NCI-H345 (cell line): ENCODE results near the gene ALS2CL.

Source experiments
- DNase-seq: peaks from one replicate; lab custom pipeline; 2025; lab: John Stamatoyannopoulos, UW

The ALS2CL gene

GRCh38 chr3:46677411-46677726, 16.1 kb downstream of the ALS2CL start:
- no peak for DNase-seq

- no peak for DNase-seq
These were observed 16.7 kb downstream of the ALS2CL start for GRCh38 chr3:46676601-46677410.

- DNase-seq = no peak
These were observed 17.5 kb downstream of the ALS2CL start for GRCh38 chr3:46675843-46676567.

DNA sequence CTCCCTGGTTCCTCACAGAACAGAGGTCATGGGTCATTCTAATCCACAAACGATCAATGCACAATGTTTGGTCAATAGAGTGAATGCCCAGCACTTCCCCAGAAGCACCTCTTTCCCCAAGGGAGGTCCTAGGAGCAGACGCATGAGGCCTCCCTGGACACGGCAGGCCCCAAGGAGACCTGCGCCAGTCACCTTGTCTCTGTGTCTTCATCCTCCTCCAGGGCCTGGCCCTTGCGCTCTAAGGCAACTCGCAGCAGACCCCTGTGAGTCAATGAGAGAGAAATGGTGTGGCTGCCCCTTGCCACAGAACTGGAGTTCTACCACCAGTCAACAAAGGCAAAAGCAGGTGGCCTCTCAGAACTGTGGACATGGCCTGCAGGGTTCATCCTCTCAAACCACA, 18.1 kb downstream of the ALS2CL start:
- DNase-seq = no peak

- DNase-seq = no peak
These were observed 19.2 kb downstream of the ALS2CL start for GRCh38 chr3:46674031-46674845.

GRCh38 chr3:46673151-46674030, 20.1 kb downstream of the ALS2CL start:
- DNase-seq = no peak

GRCh38 chr3:46672349-46672695, 21.2 kb downstream of the ALS2CL start:
- no peak for DNase-seq

- no peak for DNase-seq
These were observed 21.7 kb downstream of the ALS2CL start for GRCh38 chr3:46671541-46672348.

- no peak for DNase-seq
These were observed 22.5 kb downstream of the ALS2CL start for GRCh38 chr3:46670891-46671427.

DNA sequence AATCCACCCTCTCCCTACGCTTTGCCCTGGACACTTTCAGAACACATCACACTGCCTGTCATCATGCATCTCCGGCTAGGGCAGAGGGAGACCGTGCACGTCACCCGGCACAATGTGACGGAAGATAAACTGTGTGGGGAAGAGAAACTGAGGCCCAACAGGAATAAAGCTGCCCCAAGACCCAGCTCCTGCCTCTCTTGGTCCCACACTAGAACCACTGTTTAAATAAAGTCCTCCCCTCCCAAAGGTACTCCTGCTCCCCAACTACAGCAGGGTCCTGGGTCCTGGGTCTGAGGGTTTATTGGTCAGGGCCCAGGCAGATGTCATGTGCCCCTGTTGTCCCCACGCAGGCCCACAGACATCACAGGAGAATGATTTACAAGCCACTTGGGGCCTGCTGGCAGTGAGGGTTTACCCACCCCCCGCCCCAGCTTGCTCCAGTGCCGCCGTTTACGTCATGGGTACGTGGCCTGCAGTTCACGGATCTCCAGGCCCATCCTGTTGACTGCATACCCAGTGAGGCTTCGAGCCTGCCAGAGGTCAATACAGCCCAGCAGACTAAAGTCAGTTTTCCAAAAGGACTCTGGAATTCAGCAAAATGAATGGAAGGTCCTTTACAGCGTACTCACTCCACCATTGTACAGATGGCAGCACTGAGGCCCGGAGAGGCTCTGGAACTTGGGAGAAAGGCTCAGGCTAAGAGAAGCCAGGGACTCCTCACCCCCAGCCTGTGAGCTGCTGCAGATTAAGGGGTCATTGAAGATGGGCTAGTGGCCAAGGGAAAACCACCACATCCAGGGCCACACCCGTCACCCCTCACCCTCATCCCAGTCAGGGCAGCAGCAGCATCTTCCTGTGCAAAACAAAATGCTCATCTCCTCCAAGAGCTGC, 23.2 kb downstream of the ALS2CL start:
- DNase-seq = no peak

- no peak for DNase-seq
These were observed 24.1 kb downstream of the ALS2CL start for GRCh38 chr3:46669191-46669999.

DNA sequence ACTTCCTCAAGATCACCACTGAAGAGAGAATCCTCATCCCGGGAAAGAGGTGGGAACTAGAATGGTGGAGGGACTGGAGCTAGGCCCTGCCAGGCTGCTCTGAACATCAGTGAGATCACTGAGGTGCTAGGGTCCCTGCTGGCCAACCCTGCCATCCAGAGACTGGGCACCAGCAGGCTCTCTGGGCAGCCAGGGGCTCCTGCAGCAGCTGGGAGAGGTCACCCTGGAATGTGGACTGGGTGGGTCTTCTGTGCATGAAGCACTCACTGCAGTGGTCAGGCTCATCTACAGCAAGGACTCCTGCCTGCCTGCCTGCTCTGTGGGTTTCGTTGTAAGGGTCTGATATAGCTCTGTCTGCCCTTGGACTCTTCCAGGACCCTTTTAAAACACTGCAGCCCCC, 24.9 kb downstream of the ALS2CL start:
- DNase-seq = no peak

DNA sequence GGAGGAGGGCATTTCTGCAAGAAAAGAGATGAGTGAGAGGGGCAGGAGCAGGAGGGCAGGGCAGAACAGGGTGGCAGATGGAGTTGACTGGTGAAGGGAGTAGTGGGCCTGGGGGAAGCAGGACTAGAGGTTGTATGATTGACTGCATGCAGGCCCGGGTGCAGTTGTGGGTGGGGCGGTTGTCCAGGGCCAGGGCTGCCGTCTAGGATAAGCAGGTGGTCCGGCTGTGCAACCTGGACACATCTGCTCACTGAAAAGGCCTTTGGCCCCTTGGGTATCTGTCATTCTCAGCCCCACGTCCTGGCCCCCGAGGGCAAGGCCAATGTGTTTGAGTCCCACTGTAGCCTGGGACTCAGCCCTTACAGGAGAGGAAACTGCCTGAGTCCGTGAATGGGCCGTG, 25.4 kb downstream of the ALS2CL start:
- no peak for DNase-seq

DNA sequence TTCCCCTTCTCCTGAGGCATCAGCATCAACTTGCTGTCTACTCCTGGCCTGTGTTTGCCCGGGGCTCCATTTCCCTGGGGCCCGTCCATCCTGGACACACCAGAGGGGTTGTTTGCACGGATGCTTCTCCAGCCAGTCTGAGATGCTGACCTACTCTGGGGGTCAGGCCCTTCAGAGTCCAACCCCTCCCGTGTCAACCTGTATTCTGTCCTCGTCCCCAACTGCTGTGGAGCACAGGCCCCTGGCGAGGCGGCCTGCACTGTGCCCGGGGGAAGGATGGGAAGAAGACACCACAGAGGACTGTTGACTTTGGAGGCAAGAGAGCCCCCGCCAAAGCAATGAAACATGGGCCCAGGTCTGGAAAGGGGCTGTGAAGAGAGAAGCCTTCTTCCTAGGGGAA, 25.8 kb downstream of the ALS2CL start:
- no peak for DNase-seq

DNA sequence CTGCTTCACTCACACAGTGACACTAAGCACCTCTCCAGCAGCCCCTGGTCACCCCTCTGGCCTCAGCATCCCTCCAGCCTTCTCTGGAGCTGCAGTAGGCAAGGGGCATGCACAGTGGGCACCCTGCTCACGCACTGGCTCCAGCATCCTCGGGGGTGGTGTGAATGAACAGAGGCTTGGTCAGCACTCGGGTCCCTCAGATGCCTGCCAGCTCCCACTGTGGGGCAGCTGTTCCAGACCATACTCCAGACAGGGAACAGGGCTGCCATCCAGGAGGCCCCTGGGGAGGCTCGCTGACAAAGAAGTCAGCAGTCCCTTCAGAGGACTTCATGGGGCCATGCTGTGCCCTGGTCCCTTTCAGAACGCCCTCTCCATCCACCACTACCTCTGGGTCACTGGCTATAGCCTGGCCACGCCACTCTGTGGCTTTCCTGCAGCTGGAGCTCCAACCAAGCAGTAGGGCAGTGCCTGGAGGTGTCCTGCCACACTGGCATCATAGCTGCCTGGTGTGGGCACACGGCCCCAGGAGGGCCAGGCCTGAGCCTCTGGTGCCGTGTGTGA, 26.3 kb downstream of the ALS2CL start:
- no peak for DNase-seq

- DNase-seq = no peak
These were observed 27.0 kb downstream of the ALS2CL start for GRCh38 chr3:46666453-46666845.

GRCh38 chr3:46665763-46666452, 27.6 kb downstream of the ALS2CL start:
- peak; percentile 19 for DNase-seq
